Upper lobe of left lung (tissue), 4 donors: ENCODE data around the gene TEX44.

Experiments used
- EP300 ChIP-seq, 4 donors: sonication (generic); formaldehyde crosslinking; IDR thresholded peaks; one replicate each; pipeline ENCODE4 v1.5.1; 2017; ENCODE audit warnings: antibody characterized with exemption in 4 of 4, control low read depth in 2 of 4
- POLR2A ChIP-seq, 4 donors: fragments of 450-650 bp; IDR thresholded peaks; one replicate each; pipeline ENCODE4 v1.5.1; 2016 to 2017; ENCODE audit warnings: antibody characterized with exemption in 4 of 4, mild to moderate bottlenecking in 2 of 4
- POLR2AphosphoS5 ChIP-seq, 2 donors: sonication (generic); formaldehyde crosslinking; IDR thresholded peaks; one replicate each; pipeline ENCODE4 v1.5.1; 2017; ENCODE audit warnings: antibody characterized with exemption in 2 of 2
- TF ChIP-seq, protein P1 (sequence below), 6 experiments: fragments of 450-650 bp in 4 of 6; fragments of 200-600 bp in 2 of 6; sonication (generic) in 2 of 6; IDR thresholded peaks; one replicate each; pipeline ENCODE4 v1.5.1; 2016 to 2019; ENCODE audit warnings: antibody characterized with exemption in 6 of 6

DNA sequence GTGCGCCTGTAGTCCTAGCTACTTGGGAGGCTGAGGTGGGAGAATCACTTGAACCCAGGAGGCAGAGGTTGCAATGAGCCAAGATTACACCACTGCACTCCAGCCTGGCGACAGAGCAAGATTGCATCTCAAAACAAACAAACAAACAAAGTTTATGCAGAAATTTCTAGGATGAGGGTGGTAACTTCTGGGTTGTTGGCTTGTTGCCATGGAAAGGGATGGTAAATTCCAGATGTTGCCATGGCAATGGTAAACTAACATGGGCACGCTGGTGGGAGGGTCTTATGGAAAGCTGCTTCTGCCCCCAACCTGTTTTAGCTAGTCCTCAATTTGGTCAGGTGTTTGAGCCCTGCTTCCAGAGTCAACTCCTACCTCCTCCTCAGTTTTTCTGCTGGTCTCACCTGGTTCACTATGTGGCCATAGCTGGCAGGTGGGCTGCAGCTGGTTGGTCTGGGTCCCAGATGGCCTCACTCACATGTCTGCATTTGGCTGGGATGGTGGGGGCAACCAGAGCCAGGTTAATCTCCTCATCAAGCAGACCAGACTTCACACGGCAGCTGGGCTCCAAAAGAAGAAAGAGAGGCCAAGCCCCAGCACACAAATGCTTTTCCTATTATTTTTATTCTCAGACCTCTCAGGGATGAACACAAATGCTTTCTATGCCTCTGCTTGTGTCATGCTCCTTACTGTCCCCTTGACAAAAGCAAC, 26.6 kb upstream of the TEX44 start:
- TF ChIP-seq, protein P1, sequence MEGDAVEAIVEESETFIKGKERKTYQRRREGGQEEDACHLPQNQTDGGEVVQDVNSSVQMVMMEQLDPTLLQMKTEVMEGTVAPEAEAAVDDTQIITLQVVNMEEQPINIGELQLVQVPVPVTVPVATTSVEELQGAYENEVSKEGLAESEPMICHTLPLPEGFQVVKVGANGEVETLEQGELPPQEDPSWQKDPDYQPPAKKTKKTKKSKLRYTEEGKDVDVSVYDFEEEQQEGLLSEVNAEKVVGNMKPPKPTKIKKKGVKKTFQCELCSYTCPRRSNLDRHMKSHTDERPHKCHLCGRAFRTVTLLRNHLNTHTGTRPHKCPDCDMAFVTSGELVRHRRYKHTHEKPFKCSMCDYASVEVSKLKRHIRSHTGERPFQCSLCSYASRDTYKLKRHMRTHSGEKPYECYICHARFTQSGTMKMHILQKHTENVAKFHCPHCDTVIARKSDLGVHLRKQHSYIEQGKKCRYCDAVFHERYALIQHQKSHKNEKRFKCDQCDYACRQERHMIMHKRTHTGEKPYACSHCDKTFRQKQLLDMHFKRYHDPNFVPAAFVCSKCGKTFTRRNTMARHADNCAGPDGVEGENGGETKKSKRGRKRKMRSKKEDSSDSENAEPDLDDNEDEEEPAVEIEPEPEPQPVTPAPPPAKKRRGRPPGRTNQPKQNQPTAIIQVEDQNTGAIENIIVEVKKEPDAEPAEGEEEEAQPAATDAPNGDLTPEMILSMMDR (IDR thresholded peaks at IDR 0.05) = no peak
- no peak for TF ChIP-seq POLR2AphosphoS5 (IDR thresholded peaks at IDR 0.05)
- no peak for TF ChIP-seq POLR2A (IDR thresholded peaks at IDR 0.05)
- no peak for TF ChIP-seq EP300 (IDR thresholded peaks at IDR 0.05)
